ENCODE results near the gene VAV2. TPM values are rescaled to one million over a fixed set of nuclear protein-coding genes. Genes with fewer than 3 reads are reported as not detected.

The VAV2 gene
- total RNA-seq, 3 donors from 2014 or later = 29.4 to 34.8 (median 34.5) TPM

DNA sequence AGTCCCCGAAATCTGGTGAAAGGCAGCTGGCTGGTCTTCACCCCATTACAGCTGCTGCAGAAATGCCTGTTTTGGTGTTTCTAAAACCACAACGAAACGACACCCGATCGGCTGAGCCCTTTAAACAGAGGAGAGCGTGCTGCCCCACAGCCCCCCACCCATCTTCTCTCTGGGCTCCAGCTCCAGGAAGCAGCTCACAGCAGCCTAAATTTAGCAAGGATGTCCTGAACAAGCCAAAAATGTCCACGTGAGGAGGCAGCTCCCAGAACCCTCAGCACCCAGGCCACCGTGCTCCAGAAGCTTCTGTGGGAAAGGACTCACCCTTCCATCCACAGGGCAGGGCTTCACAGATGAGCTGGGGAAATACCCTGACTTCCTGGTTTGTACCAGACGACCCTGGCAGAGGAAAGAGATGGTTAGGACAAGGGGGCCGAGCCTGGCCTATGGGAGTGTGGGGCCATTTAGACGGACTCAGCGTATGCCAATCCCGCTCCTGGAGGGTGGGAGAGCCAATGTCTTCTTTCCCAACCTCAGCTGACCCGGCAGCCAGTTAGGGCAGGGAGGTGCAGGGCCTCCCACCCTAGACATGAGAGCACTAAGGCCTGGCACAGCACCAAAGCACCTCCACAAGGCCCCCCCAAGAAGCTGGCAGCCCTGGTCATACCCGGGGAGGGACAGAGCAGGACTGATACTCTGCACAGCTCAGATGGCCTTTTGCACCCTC is 214.9 kb downstream of the VAV2 start:
- TF ChIP-seq, protein P1, sequence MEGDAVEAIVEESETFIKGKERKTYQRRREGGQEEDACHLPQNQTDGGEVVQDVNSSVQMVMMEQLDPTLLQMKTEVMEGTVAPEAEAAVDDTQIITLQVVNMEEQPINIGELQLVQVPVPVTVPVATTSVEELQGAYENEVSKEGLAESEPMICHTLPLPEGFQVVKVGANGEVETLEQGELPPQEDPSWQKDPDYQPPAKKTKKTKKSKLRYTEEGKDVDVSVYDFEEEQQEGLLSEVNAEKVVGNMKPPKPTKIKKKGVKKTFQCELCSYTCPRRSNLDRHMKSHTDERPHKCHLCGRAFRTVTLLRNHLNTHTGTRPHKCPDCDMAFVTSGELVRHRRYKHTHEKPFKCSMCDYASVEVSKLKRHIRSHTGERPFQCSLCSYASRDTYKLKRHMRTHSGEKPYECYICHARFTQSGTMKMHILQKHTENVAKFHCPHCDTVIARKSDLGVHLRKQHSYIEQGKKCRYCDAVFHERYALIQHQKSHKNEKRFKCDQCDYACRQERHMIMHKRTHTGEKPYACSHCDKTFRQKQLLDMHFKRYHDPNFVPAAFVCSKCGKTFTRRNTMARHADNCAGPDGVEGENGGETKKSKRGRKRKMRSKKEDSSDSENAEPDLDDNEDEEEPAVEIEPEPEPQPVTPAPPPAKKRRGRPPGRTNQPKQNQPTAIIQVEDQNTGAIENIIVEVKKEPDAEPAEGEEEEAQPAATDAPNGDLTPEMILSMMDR (IDR thresholded peaks at IDR 0.05) = no peak
- H3K9me3 ChIP-seq = peaks cover 13% of the 10 kb centered on the region

DNA sequence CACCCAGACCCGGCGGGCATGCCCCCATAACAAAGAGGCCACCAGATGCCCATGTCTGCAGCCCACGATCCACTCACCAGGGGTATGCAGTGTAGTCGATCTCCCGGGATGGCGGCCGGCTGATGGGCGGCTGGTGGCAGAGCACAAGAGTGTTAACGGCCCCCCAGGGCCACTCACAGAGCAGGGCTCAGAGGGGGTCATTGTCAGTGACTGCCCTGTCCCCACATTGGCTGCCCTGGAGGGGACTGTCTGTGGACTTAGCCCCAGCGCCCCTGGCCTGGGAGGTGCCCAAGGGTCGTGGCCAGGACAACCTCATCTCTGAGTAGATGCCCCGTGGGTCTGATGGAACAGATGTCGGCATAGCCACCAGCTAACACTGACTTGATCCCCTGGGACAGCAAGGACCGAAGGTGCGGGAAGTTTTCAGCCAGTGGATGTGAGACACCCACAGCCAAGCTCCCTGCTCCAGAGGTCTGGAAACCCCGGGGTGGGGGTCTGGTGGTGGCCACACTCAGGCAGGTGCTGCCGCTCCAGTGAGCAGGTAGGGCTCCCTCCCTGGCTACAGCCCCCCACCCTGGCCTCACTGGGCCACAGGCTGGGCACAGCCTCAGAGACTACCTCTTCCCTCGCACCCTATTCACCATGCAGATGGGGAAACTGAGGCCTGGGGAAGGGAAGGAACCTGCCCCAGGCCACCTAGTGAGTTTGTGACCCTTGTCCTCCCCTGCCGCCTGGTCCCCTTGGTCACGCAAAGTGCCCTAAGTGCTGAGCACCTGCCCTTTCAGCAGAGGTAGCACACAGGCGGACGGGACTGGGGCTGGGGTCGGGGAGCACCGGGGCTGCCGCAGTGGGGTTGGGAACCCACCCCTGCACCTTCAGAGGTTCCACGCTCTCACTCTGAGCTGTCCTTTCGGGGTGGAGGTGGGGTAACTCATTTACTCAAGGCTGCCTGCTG is 215.9 kb downstream of the VAV2 start:
- H3K36me3 ChIP-seq (ENCODE audit: low read depth) = peaks cover 3% of the 10 kb centered on the region
- no peak overlapping the region for H3K4me3 ChIP-seq
- intact Hi-C loops (cut with DNase I, micrococcal nuclease) = no loop called here
- ATAC-seq (no peak), DNase-seq (peak in 2 of 3 donors; percentile 4 to 36)
- H3K4me1 ChIP-seq (ENCODE audit: low read depth) = no peaks in the 10 kb centered on the region
- TF ChIP-seq, protein P1 (IDR thresholded peaks at IDR 0.05) = no peak
- H3K9me3 ChIP-seq = peaks cover 13% of the 10 kb centered on the region

More for the DNA sequence above, 214.9 kb downstream of the VAV2 start:
- no peak overlapping the region for H3K4me3 ChIP-seq
- intact Hi-C loops (cut with DNase I, micrococcal nuclease) = no loop called here
- ATAC-seq (no peak), DNase-seq (peak in 2 of 3 donors; percentile 5 to 19)
- H3K4me1 ChIP-seq (ENCODE audit: low read depth) = no peaks in the 10 kb centered on the region
- H3K36me3 ChIP-seq (ENCODE audit: low read depth) = peaks cover 3% of the 10 kb centered on the region

DNA sequence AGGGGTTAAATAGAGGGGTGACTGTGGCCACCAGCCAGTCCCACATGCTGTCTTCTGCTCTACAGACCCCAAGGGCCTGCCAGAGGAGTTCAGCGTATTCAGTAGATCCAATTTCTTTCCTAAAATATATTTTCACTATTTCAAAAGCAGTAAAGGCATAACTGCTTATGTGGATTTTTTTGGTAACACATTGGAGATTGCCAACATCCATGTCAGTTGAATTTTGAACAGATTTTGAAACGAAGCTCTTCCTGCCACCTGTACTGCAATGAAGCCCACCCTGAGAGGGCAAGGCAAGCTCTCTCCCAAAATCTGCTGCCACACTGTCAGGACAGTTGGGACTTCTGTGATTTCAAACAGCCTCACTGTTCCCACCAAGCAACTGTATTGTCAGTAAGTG is 216.8 kb downstream of the VAV2 start:
- peaks cover 13% of the 10 kb centered on the region for H3K9me3 ChIP-seq
- H3K4me3 ChIP-seq = no peak overlapping the region
- intact Hi-C loops (cut with DNase I, micrococcal nuclease) = no loop called here
- ATAC-seq (no peak), DNase-seq (no peak)
- H3K4me1 ChIP-seq (ENCODE audit: low read depth) = no peaks in the 10 kb centered on the region
- H3K36me3 ChIP-seq (ENCODE audit: low read depth) = peaks cover 3% of the 10 kb centered on the region
- TF ChIP-seq, protein P1 (IDR thresholded peaks at IDR 0.05) = no peak

DNA sequence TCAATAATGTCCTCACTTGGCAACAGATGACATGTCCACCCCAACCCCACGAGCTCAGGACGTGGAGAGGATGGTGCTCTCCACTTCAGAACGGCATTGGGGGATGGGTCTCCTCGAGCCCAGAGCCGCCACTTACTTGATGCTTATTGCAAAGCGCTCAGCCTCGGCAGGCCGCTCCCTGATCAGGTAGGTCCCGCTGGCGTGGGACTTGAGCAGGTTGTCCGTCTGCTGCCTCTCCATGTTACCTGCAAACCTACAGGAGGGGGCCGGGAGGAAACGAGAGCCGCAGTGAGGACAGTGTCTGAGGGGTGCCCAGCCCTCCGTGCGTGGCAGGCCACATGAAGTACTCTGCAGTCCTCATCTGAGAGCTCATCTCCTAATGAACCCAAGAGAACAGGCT is 217.3 kb downstream of the VAV2 start:
- peak in 1 of 3 donors; percentile 37 for DNase-seq
- TF ChIP-seq, protein P1 (IDR thresholded peaks at IDR 0.05) = no peak
- intact Hi-C loops (cut with DNase I, micrococcal nuclease) = no loop called here
- H3K4me1 ChIP-seq (ENCODE audit: low read depth) = no peaks in the 10 kb centered on the region
- no peak overlapping the region for H3K4me3 ChIP-seq
- ATAC-seq = no peak
- peaks cover 13% of the 10 kb centered on the region for H3K9me3 ChIP-seq
- H3K36me3 ChIP-seq (ENCODE audit: low read depth) = peaks cover 3% of the 10 kb centered on the region

DNA sequence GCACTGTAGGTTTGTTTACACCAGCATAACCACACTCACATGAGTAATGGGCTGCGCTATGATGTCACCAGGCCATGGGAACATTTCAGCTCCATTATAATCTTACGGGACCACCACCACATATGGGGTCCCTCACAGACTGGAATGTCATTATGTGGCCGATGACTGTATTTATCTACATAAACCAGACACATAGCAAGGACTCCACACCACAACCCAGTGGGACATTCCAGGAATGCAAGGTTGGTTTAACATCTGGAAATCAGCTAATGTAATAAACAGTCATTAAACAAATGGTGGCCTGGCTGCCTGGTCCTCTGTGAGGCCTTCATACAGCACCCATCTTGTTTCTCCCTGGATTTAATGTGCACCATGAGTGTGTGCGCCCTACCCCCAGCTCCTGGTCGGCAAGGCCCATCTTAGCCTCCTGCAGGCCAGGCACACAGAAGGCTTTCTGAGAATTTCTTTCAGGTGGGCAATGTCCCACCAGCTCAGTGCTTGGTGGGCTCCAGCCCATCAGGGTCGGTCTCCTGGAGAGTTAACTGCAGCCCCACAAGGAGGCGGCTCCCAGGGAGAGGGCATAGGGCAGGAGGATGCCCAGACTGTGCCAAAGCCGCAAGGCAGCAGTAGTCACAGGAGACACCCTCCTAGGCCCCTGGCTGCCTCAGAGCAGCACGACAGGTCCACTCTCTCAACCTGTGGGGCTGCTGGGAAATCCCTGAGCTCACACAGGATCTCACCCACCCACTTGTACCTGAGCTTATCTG is 218.1 kb downstream of the VAV2 start:
- Histone ChIP-seq H3K36me3 (ENCODE audit: low read depth) (peaks cover 3% of the 10 kb centered on the region), H3K4me3 (no peak overlapping the region), H3K9me3 (peaks cover 13% of the 10 kb centered on the region), H3K4me1 (ENCODE audit: low read depth) (no peaks in the 10 kb centered on the region)
- peak in 1 of 3 donors; percentile 28 for DNase-seq
- no peak for ATAC-seq
- TF ChIP-seq, protein P1 (IDR thresholded peaks at IDR 0.05) = no peak
- intact Hi-C loops (cut with DNase I, micrococcal nuclease) = no loop called here
